Smooth muscle cell (in vitro differentiated cells): Measurements from ENCODE around the gene MFNG. TPM values are rescaled to one million over a fixed set of nuclear protein-coding genes. Genes with fewer than 3 reads are reported as not detected.

Experiments
- DNase-seq: peaks from one replicate; lab custom pipeline; 2025; ENCODE audit not compliant: unreplicated experiment; lab: John Stamatoyannopoulos, UW
- H2AFZ ChIP-seq: fragments of 200-600 bp; sonication (generic); 2 replicates; pipeline ENCODE4 v1.6.0; 2016; ENCODE audit warnings: antibody characterized with exemption, low read depth, mild to moderate bottlenecking
- H3F3A ChIP-seq: fragments of 200-600 bp; sonication (generic); 2 replicates; pipeline ENCODE4 v1.6.0; 2017; ENCODE audit warnings: antibody characterized with exemption, low read depth
- H3K27ac ChIP-seq: fragments of 200-600 bp; sonication (generic); 2 replicates; pipeline ENCODE4 v1.5.1; 2016; ENCODE audit warnings: low read depth, mild to moderate bottlenecking
- H3K27me3 ChIP-seq: fragments of 200-600 bp; sonication (generic); 2 replicates; pipeline ENCODE4 v1.6.1; 2016; ENCODE audit warnings: low read depth, mild to moderate bottlenecking
- H3K36me3 ChIP-seq: fragments of 200-600 bp; sonication (generic); 2 replicates; pipeline ENCODE4 v1.5.1; 2016; ENCODE audit warnings: low read depth
- H3K4me1 ChIP-seq: fragments of 200-600 bp; sonication (generic); 2 replicates; pipeline ENCODE4 v1.5.1; 2016; ENCODE audit warnings: low read depth
- H3K4me2 ChIP-seq: fragments of 200-600 bp; sonication (generic); 2 replicates; pipeline ENCODE4 v1.6.0; 2016; ENCODE audit warnings: mild to moderate bottlenecking
- H3K4me3 ChIP-seq: fragments of 200-600 bp; sonication (generic); 2 replicates; pipeline ENCODE4 v1.5.1; 2016; ENCODE audit warnings: mild to moderate bottlenecking
- H3K79me2 ChIP-seq: fragments of 200-600 bp; sonication (generic); 2 replicates; pipeline ENCODE4 v1.6.0; 2016; ENCODE audit warnings: low read depth, mild to moderate bottlenecking
- H3K9ac ChIP-seq: fragments of 200-600 bp; sonication (generic); 2 replicates; pipeline ENCODE4 v1.6.0; 2016; ENCODE audit warnings: low read depth
- H3K9me3 ChIP-seq: fragments of 200-600 bp; sonication (generic); replicated peaks from 2 replicates; pipeline ENCODE4 v1.5.1; 2016; ENCODE audit warnings: low read depth
- H4K20me1 ChIP-seq: fragments of 200-600 bp; sonication (generic); 2 replicates; pipeline ENCODE4 v1.6.0; 2016; ENCODE audit warnings: low read depth
- WGBS: methylation state at CpG from one replicate; pipeline ENCODE4 v1.1.7; 2016; ENCODE audit warnings: low lambda C conversion rate; 5-methylcytosine and 5-hydroxymethylcytosine counted together
- polyA plus RNA-seq: library from polyadenylated mRNA; unstranded; fragments of >200 nt; fragmentation: Nextera tagmentation; extraction: Ambion mirVana; gene quantifications from 2 replicates; pipeline ENCODE4 v1.2.1, GENCODE V29; 2016
- total RNA-seq: library from RNA; depleted of rRNA; stranded (reverse); fragments of >200 nt; gene quantifications from 2 replicates; pipeline ENCODE4 v1.2.3, GENCODE V29; 2014
- TF ChIP-seq, protein P1 (sequence below): fragments of 200-600 bp; sonication (generic); IDR thresholded peaks from 2 replicates; pipeline ENCODE4 v1.5.1; 2017; ENCODE audit warnings: borderline replicate concordance, mild to moderate bottlenecking, antibody characterized with exemption; ENCODE audit not compliant: insufficient read depth, poor library complexity, severe bottlenecking

MFNG gene
- total and polyA plus RNA-seq, 2 experiments from 2014 or later = 0.40 TPM; not detected in 1

DNA sequence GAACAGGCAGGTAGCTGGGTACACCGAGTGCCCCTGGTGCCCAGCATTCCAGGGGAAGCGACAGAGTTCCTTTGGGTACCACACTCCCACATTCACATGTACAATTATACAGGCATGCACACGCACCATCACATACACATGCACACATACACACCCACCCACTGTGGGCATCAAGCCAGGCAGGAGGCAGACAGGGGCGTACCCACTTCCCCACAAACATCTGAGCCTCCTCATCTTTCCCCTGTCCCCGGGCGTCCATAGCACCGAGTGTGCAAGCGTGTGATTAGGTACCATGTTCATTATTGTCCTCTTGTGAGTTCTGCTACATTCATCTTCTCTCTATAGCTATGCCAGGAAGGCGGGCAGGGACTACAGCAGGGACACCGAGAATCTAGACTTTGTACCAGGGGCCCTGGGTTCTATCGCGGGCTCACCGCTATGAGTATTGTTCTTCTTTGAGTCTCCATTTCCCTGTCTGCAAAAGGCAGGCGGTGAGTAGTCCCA, 35.1 kb upstream of the MFNG start:
- no peaks in the 10 kb centered on the region for H3K36me3 ChIP-seq
- H3K9ac ChIP-seq = no peak overlapping the region
- no peaks in the 10 kb centered on the region for H3K79me2 ChIP-seq
- no peaks in the 10 kb centered on the region for H3K27me3 ChIP-seq
- peaks cover 6% of the 10 kb centered on the region for H3F3A ChIP-seq
- DNase-seq = no peak
- H3K4me2 ChIP-seq = no peak overlapping the region
- peaks cover 7% of the 10 kb centered on the region for H3K4me1 ChIP-seq
- TF ChIP-seq, protein P1, sequence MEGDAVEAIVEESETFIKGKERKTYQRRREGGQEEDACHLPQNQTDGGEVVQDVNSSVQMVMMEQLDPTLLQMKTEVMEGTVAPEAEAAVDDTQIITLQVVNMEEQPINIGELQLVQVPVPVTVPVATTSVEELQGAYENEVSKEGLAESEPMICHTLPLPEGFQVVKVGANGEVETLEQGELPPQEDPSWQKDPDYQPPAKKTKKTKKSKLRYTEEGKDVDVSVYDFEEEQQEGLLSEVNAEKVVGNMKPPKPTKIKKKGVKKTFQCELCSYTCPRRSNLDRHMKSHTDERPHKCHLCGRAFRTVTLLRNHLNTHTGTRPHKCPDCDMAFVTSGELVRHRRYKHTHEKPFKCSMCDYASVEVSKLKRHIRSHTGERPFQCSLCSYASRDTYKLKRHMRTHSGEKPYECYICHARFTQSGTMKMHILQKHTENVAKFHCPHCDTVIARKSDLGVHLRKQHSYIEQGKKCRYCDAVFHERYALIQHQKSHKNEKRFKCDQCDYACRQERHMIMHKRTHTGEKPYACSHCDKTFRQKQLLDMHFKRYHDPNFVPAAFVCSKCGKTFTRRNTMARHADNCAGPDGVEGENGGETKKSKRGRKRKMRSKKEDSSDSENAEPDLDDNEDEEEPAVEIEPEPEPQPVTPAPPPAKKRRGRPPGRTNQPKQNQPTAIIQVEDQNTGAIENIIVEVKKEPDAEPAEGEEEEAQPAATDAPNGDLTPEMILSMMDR = no peak
- H3K27ac ChIP-seq = no peak overlapping the region
- H3K4me3 ChIP-seq = no peak overlapping the region
- H3K9me3 ChIP-seq = no peaks in the 10 kb centered on the region
- 96% methylated on average over 14 of the region's 14 CpGs for WGBS
- H4K20me1 ChIP-seq = no peaks in the 10 kb centered on the region
- no peak overlapping the region for H2AFZ ChIP-seq

DNA sequence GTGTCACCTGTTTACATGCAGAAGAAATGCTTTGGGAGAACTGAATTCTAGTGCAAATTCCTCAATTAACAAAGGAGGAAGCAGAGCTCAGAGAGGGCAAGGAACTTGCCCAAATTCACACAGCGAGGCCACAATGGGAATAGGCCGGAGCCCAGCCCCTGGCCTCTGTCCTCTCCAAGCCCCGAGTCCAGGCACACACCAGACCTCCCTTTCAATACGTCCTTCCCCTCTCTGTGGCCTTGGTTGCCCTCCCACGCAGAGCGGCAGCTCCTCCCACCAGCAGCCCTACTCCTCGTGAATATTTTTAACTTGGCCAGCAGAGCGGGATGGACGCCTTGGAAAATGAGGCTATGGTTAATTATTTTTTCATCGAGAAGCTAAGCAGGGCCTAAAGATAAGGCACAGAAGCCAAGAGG, 34.6 kb upstream of the MFNG start:
- Histone ChIP-seq H3K9ac (no peak overlapping the region), H3K4me1 (peaks cover 7% of the 10 kb centered on the region), H3K4me3 (no peak overlapping the region), H4K20me1 (no peaks in the 10 kb centered on the region), H3K27ac (no peak overlapping the region), H3K27me3 (no peaks in the 10 kb centered on the region), H2AFZ (no peak overlapping the region), H3K79me2 (no peaks in the 10 kb centered on the region), H3F3A (peaks cover 6% of the 10 kb centered on the region), H3K9me3 (no peaks in the 10 kb centered on the region), H3K4me2 (no peak overlapping the region), H3K36me3 (no peaks in the 10 kb centered on the region)
- no peak for DNase-seq
- 66% methylated on average over 10 of the region's 10 CpGs for WGBS
- TF ChIP-seq, protein P1 = no peak

DNA sequence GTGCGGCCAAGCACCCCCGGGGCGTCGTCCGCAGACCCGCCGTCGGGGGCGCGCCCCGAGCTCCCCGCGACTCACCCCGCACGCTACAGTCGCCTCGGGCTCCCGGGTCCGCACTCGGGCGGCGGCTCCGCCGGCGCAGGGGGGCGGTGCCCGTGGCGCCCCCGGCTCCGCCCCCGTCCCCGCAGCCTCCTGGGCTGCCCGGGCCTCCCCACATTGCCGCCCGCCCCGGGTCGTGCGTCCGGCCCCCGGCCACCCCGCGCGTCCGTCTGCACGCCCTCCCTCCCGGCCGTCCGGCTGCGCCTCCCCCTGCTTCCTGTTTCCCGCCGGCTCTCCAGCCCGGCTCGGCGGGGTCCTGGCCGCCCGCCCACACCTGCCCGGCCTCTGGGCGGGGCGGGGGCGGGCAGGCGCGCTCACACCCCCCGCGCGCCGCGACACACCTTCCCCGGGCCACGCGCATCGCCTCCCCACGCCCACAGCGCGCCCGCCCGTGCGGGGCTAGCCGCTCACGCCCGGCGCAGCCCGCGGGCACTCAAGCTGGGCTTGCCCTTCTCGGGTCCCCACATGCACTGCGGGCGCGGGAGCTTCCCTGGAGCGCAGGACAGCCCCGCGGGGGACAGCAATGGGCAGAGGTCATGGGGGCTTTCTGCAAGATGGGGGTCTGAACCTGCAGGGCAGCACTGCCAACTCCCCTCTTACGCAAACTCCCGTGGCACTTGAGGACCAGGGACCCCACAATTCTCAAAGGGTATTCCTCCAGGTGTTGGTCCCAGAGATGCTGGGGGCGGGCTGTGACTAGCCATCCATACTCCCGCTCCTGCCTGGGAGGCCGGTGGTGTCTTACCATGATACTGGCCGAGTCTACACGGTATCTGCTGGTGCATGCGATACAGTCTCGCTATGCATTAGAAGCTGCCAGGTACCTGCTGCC, 33.3 kb upstream of the MFNG start, which contains the start of gene CARD10:
Gene CARD10, minus strand, starts transcription at position 148 of the 928 bp plus-strand sequence. CDS start 215 bp downstream, outside the sequence.
- peak within 1 kb of the TSS; percentile 90 for H2AFZ ChIP-seq
- TF ChIP-seq, protein P1 = no peak
- H4K20me1 ChIP-seq = no peaks in the 10 kb centered on the region
- H3K79me2 ChIP-seq = no peaks in the 10 kb centered on the region
- H3F3A ChIP-seq = peaks cover 6% of the 10 kb centered on the region
- peaks cover under 1% of the 10 kb centered on the region for H3K4me1 ChIP-seq
- peak within 1 kb of the TSS; percentile 98 for H3K4me2 ChIP-seq
- H3K27ac ChIP-seq = no peak within 1 kb of the TSS
- WGBS = 15% methylated on average over 27 of the region's 99 CpGs
- H3K4me3 ChIP-seq = peak within 1 kb of the TSS; percentile 65
- peak within 1 kb of the TSS; percentile 57 for H3K9ac ChIP-seq
- no peaks in the 10 kb centered on the region for H3K36me3 ChIP-seq
- no peaks in the 10 kb centered on the region for H3K27me3 ChIP-seq
- no peak for DNase-seq
- H3K9me3 ChIP-seq = no peaks in the 10 kb centered on the region
